ENCODE measurements around the gene SOWAHA.
"Not testable (repeated sequence)": the region's sequence is repeated elsewhere in the genome, so short reads cannot be mapped to it uniquely, and the experiment has no call there.

Gene SOWAHA

GRCh38 chr5:132797651-132798050 is 15.5 kb upstream of the SOWAHA start:
- no peak for DNase-seq (ENCODE audit: low read depth)
- H3K4me3 ChIP-seq (ENCODE audit: low read depth, low read length): no peak overlapping the region
- TF ChIP-seq POLR2A (IDR thresholded peaks at IDR 0.05; ENCODE audit: extremely low read depth, insufficient read length) (no peak), MYC (IDR thresholded peaks at IDR 0.05; ENCODE audit: low read depth, low read length) (no peak), MAX (IDR thresholded peaks at IDR 0.05; ENCODE audit: low read depth, low read length) (no peak), CTCF (IDR thresholded peaks at IDR 0.05; ENCODE audit: low read depth, low read length) (no peak)

DNA sequence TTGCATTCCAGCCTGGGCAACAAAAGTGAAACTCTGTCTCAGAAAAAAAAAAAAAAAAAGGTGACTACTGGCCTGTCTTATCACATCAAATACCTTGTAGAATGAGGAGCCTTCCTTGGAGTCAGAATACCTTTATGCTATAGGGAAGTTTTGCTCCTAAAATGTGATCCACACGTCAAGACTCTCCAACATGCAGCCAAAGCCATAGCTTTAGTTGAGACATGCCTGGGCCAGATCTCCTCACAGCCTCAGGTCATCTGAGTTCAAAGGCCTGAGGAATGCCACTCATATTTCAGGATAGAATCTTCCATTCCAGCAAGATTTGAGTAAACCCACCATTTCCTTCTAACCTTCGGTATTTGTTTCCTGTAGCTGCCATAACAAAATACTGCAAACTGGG is 13.7 kb upstream of the SOWAHA start:
- H3K4me3 ChIP-seq (ENCODE audit: low read depth, low read length): no peak overlapping the region
- TF ChIP-seq MAX (IDR thresholded peaks at IDR 0.05; ENCODE audit: low read depth, low read length) (no peak), POLR2A (IDR thresholded peaks at IDR 0.05; ENCODE audit: extremely low read depth, insufficient read length) (no peak), CTCF (IDR thresholded peaks at IDR 0.05; ENCODE audit: low read depth, low read length) (no peak), MYC (IDR thresholded peaks at IDR 0.05; ENCODE audit: low read depth, low read length) (no peak)

DNA sequence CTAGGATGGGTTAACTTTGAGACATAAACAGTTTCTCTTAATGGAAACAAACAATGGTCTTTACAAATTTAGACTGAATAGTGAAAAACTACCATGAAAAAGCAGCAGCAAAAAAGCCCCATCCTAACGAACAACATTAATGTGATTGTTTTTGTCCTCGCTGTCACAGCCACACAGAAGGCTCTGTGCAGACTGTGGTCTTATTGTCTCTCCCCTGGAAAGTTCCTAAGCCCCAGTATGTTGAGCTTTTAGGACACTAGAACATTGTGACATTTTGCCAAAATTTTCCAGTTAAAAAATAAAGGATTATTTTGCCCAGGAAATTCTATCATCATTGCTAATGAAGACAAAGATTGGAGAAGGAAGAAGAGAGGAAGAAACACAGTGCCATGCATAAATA is 12.6 kb upstream of the SOWAHA start:
- TF ChIP-seq CTCF (IDR thresholded peaks at IDR 0.05; ENCODE audit: low read depth, low read length) (no peak), MYC (IDR thresholded peaks at IDR 0.05; ENCODE audit: low read depth, low read length) (no peak), POLR2A (IDR thresholded peaks at IDR 0.05; ENCODE audit: extremely low read depth, insufficient read length) (no peak), MAX (IDR thresholded peaks at IDR 0.05; ENCODE audit: low read depth, low read length) (no peak)
- no peak for DNase-seq (ENCODE audit: low read depth)

More for the DNA sequence above, 13.7 kb upstream of the SOWAHA start:
- no peak for DNase-seq (ENCODE audit: low read depth)

DNA sequence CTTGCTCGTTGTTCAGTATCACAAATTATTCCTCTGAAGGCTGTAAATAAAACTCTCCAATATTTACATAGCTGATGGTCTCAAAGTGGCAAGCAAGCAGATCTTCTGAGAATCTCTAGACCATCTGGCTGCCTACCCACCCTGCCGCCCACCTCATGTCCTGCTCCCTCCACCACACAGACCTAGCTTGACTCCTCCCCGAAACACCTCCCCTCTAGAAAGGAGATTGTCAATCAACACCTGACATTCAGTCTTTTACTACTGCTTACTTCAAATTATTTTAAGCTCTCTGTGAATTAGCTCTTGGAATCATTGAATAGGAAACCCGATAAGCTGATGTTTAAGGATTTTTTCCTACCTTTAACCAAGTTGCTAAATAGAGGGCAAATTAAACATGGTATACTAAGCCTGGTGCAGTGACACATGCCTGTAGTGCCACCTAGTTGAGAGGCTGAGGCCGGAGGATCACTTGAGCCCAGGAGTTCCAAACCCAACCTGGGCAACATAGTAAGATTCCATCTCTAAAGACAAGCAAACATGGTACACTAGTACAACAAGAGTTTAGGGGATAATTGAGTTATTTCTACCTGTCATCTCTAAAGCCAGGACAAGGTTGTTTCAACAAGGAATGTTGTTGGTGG is 10.9 kb upstream of the SOWAHA start:
- DNase-seq (ENCODE audit: low read depth): no peak
- no peak overlapping the region for H3K4me3 ChIP-seq (ENCODE audit: low read depth, low read length)
- no peak for TF ChIP-seq POLR2A (IDR thresholded peaks at IDR 0.05; ENCODE audit: extremely low read depth, insufficient read length)

More for the DNA sequence above, 12.6 kb upstream of the SOWAHA start:
- no peak overlapping the region for H3K4me3 ChIP-seq (ENCODE audit: low read depth, low read length)

DNA sequence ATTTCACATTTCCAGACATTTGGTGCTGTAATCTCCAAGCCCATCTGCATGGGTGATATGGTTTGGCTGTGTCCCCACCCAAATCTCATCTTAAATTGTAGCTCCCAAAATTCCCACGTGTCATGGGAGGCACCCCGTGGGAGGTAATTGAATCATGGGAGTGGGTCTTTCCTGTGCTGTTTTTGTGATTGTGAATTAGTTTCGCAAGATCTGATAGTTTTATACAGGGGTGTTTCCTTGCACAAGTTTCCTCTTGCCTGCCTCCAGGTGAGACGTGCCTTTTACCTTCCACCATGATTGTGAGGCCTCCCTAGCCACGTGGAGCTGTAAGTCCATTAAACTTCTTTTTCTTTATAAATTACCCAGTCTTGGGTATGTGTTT is 10.4 kb upstream of the SOWAHA start:
- not testable (repeated sequence) for DNase-seq (ENCODE audit: low read depth); H3K4me3 ChIP-seq (ENCODE audit: low read depth, low read length)

DNA sequence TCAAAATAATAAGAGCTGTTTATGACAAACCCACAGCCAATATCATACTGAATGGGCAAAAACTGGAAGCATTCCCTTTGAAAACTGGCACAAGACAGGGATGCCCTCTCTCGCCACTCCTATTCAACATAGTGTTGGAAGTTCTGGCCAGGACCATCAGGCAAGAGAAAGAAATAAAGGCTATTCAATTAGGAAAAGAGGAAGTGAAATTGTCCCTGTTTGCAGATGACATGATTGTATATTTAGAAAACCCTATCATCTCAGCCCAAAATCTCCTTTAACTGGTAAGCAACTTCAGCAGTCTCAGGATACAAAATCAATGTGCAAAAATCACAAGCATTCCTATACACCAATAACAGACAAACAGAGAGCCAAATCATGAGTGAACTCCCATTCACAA is 8.9 kb upstream of the SOWAHA start:
- H3K4me3 ChIP-seq (ENCODE audit: low read depth, low read length); DNase-seq (ENCODE audit: low read depth): not testable (repeated sequence)

DNA sequence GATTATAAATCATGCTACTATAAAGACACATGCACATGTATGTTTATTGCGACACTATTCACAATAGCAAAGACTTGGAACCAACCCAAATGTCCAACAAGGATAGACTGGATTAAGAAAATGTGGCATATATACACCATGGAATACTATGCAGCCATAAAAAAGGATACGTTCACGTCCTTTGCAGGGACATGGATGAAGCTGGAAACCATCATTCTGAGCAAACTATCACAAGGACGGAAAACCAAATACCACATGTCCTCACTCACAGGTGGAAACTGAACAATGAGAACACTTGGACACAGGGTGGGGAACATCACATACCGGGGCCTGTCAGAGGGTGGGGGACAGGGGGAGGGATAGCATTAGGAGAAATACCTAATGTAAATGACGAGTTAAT is 7.2 kb upstream of the SOWAHA start:
- not testable (repeated sequence) for H3K4me3 ChIP-seq (ENCODE audit: low read depth, low read length); DNase-seq (ENCODE audit: low read depth)

- not testable (repeated sequence) for DNase-seq (ENCODE audit: low read depth); H3K4me3 ChIP-seq (ENCODE audit: low read depth, low read length)
These were observed 6.3 kb upstream of the SOWAHA start for GRCh38 chr5:132806804-132807162.

DNA sequence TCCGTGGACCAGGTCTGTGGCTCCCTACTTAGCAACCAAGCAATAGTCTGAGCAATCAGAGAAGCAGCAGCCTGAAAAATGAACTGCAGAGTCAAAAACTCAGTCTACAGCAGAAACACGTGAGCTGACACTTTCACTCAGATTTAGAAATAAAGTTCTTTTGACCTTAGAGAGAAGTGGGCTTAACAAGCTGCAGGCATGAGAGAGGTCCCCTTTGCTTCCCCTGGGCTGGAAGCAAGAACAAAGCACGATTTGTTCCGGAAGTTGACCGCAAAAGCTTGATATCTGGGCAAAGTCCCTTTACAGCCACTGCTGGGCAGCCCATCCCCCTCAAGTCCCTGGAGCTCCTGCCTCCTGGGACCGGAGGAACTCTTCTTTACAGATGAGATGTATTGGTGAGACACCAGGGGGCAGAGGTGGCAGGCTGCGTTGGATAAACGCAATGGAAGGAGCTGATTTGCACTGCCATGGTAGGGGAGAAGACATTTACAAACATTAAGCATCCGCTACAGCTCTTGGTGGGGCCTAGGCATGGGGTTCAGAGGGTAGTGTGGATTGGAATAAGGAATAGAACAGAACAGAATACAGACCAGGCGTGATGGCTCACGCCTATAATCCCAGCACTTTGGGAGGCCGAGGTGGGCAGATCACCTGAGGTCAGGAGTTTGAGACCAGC is 5.8 kb upstream of the SOWAHA start:
- TF ChIP-seq POLR2A (IDR thresholded peaks at IDR 0.05; ENCODE audit: extremely low read depth, insufficient read length) (no peak), CTCF (IDR thresholded peaks at IDR 0.05; ENCODE audit: low read depth, low read length) (peak; percentile 25)
- peak; percentile 71 for DNase-seq (ENCODE audit: low read depth)
- no peak overlapping the region for H3K4me3 ChIP-seq (ENCODE audit: low read depth, low read length)

Measured in NB4 (cell line).